MM.1S (cell line): ENCODE results near the gene TBC1D20.

Experiments
- DNase-seq: peaks from one replicate; pipeline ENCODE4 v3.0.0-alpha.2; 2015
- H2AFZ ChIP-seq: fragments of 300-600 bp; sonication (generic); 2 replicates; pipeline ENCODE4 v1.6.0; 2016; ENCODE audit warnings: antibody characterized with exemption, low read length
- H3F3A ChIP-seq: fragments of 300-600 bp; sonication (generic); 2 replicates; pipeline ENCODE4 v1.6.1; 2016; ENCODE audit warnings: mild to moderate bottlenecking, antibody characterized with exemption, low read length, moderate library complexity, mixed read lengths; ENCODE audit not compliant: insufficient read depth
- H3K27ac ChIP-seq: fragments of 300-600 bp; sonication (generic); 2 replicates; pipeline ENCODE4 v1.5.1; 2016; ENCODE audit warnings: mild to moderate bottlenecking, low read length
- H3K27me3 ChIP-seq: fragments of 300-600 bp; sonication (generic); replicated peaks from 2 replicates; pipeline ENCODE4 v1.6.0; 2016; ENCODE audit warnings: low read length; ENCODE audit not compliant: insufficient read depth
- H3K36me3 ChIP-seq: fragments of 300-600 bp; sonication (generic); replicated peaks from 2 replicates; pipeline ENCODE4 v1.6.1; 2016; ENCODE audit warnings: mild to moderate bottlenecking, low read length, mixed read lengths; ENCODE audit not compliant: insufficient read depth
- H3K4me1 ChIP-seq: fragments of 300-600 bp; sonication (generic); 2 replicates; pipeline ENCODE4 v1.6.1; 2016; ENCODE audit warnings: low read length, mixed read lengths
- H3K4me2 ChIP-seq: fragments of 300-600 bp; sonication (generic); 2 replicates; pipeline ENCODE4 v1.6.0; 2016; ENCODE audit warnings: low read depth, low read length
- H3K4me3 ChIP-seq: fragments of 300-600 bp; sonication (generic); 2 replicates; pipeline ENCODE4 v1.5.1; 2016; ENCODE audit warnings: low read length, mixed read lengths
- H3K79me2 ChIP-seq: fragments of 300-600 bp; sonication (generic); 2 replicates; pipeline ENCODE4 v1.6.1; 2016; ENCODE audit warnings: mixed run types, low read length, mixed read lengths
- H3K9ac ChIP-seq: fragments of 300-600 bp; sonication (generic); 2 replicates; pipeline ENCODE4 v1.6.1; 2016; ENCODE audit warnings: low read length, mixed read lengths
- H3K9me2 ChIP-seq: fragments of 300-600 bp; sonication (generic); replicated peaks from 2 replicates; pipeline ENCODE4 v1.6.1; 2016; ENCODE audit warnings: mild to moderate bottlenecking, low read length, mixed read lengths; ENCODE audit not compliant: insufficient read depth
- H3K9me3 ChIP-seq: fragments of 300-600 bp; sonication (generic); replicated peaks from 2 replicates; pipeline ENCODE4 v1.6.1; 2016; ENCODE audit warnings: mild to moderate bottlenecking, low read length, mixed read lengths; ENCODE audit not compliant: insufficient read depth
- H4K20me1 ChIP-seq: fragments of 300-600 bp; sonication (generic); 2 replicates; pipeline ENCODE4 v1.6.1; 2016; ENCODE audit warnings: mild to moderate bottlenecking, low read length, moderate library complexity, mixed read lengths; ENCODE audit not compliant: insufficient read depth
- CTCF ChIP-seq: fragments of 300-600 bp; sonication (generic); IDR thresholded peaks from 2 replicates; pipeline ENCODE4 v1.5.1; 2016; ENCODE audit warnings: antibody characterized with exemption, low read length, mixed read lengths
- EZH2 ChIP-seq: fragments of 300-600 bp; sonication (generic); optimal IDR thresholded peaks from 2 replicates; pipeline ENCODE3; 2017; ENCODE audit warnings: low read depth, mild to moderate bottlenecking, antibody characterized with exemption, low read length, mixed read lengths
- EZH2phosphoT487 ChIP-seq: fragments of 300-600 bp; sonication (generic); IDR thresholded peaks from 2 replicates; pipeline ENCODE4 v1.6.1; 2018; ENCODE audit warnings: antibody characterized with exemption, low read length

The TBC1D20 gene

DNA sequence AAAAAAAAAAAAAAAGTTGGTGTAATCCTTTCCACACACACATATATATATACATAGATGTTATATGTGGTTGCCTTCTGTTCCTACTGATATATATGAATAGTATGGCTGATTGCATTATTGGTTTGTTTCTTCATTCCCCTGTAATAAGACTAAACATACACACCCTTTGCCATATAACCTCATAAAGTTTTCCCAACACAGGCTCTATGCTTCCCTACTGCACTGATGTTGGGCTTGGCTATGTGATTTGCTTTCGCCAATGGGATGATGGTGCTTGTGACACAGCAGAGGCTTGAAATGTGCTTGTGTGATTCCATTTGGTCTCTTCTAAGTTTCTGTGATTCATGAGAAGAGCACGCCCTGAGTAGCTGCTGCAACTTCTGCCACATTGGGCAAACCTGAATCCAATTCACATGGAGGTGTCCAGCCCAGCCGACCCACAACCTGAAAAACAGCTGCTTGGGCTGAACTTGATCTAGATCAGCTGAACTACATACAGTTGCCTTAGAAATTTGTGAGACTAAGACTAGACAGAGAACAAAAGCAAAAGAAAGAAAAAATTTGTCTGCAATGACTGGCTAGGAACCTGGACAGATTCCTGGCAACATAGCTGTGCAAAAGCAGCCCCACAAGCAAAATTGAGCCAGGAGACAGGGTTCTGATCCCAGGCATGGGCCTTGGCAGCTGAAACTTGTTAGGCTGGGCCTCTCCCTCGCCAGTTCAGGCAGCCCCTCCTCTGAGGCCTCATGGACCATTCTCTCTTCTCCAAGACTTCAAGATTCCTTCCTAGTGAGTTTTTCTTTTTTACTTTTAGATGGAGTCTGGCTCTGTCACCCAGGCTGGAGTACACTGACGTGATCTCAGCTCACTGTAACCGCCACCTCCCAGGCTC lies 13.4 kb upstream of the TBC1D20 start:
- Histone ChIP-seq H3K27me3 (no peaks in the 10 kb centered on the region), H3K36me3 (0 out of 2 replicates have a peak, but pooled peaks cover 2% of the 10 kb centered on the region), H3K9me2 (no peaks in the 10 kb centered on the region), H3F3A (0 out of 2 replicates have a peak, but pooled peaks cover 10% of the 10 kb centered on the region), H3K79me2 (no peaks in the 10 kb centered on the region), H3K4me3 (no peak overlapping the region), H3K9me3 (no peaks in the 10 kb centered on the region), H2AFZ (no peak overlapping the region), H3K27ac (no peak overlapping the region), H3K9ac (no peak overlapping the region), H3K4me1 (no peaks in the 10 kb centered on the region), H3K4me2 (no peak overlapping the region), H4K20me1 (0 out of 2 replicates have a peak, but pooled peaks cover 3% of the 10 kb centered on the region)
- no peak for DNase-seq
- TF ChIP-seq EZH2 = no peak
- TF ChIP-seq CTCF = no peak
- no peak for TF ChIP-seq EZH2phosphoT487

DNA sequence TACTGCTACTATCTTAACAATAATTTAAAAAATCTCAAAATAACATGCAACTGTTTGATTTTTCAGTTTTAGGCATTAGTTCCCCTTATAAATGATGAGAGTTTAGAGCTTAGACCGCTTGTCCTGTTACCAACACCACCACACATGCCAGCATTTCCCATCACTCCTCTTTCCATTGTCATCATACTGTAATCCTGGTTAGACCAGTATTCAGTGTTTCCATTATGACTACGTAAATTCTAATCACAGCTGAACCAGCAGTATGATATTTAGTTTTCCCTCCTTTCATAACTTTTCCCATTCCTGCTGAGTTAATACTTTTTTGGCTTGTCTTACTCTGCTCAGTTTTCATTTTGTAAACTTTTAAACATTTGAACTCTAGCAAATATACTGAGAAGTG lies 12.2 kb upstream of the TBC1D20 start:
- Histone ChIP-seq H3K9me2 (no peaks in the 10 kb centered on the region), H3K4me3 (no peak overlapping the region), H3K4me2 (no peak overlapping the region), H3F3A (0 out of 2 replicates have a peak, but pooled peaks cover 6% of the 10 kb centered on the region), H3K9ac (no peak overlapping the region), H3K4me1 (no peaks in the 10 kb centered on the region), H3K27ac (no peak overlapping the region), H2AFZ (no peak overlapping the region), H3K79me2 (no peaks in the 10 kb centered on the region), H3K9me3 (no peaks in the 10 kb centered on the region), H3K36me3 (0 out of 2 replicates have a peak, but pooled peaks cover 2% of the 10 kb centered on the region), H3K27me3 (no peaks in the 10 kb centered on the region), H4K20me1 (0 out of 2 replicates have a peak, but pooled peaks cover 3% of the 10 kb centered on the region)
- no peak for DNase-seq
- TF ChIP-seq EZH2phosphoT487 = no peak

DNA sequence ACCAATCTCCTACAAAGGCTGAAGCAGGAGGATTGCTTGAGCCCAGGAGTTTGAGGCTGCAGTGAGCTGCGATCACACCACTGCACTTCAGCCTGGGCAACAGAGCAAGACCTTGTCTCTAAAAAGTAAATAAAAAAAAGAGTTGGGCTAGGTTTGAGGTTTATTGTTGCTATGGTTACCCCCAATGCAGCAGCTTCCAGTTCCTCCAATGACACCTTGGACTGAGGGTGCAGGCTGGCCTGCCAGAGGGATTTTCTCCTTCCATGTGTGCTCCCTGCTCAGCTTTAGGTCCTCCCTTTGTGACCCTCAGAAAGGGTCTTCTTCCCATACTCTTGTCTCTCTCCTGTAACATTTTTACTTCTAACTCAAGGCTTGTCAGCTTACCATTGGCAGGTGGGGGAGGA lies 10.6 kb upstream of the TBC1D20 start:
- no peaks in the 10 kb centered on the region for H3K27me3 ChIP-seq
- no peak overlapping the region for H3K4me2 ChIP-seq
- no peak overlapping the region for H2AFZ ChIP-seq
- H3K9me2 ChIP-seq = no peaks in the 10 kb centered on the region
- H3K27ac ChIP-seq = no peak overlapping the region
- DNase-seq = no peak
- no peaks in the 10 kb centered on the region for H3K79me2 ChIP-seq
- no peaks in the 10 kb centered on the region for H3K36me3 ChIP-seq
- no peaks in the 10 kb centered on the region for H3K9me3 ChIP-seq
- H3F3A ChIP-seq = no peaks in the 10 kb centered on the region
- H4K20me1 ChIP-seq = no peaks in the 10 kb centered on the region
- H3K4me3 ChIP-seq = no peak overlapping the region
- no peak for TF ChIP-seq EZH2
- TF ChIP-seq EZH2phosphoT487 = no peak
- TF ChIP-seq CTCF = no peak
- H3K9ac ChIP-seq = no peak overlapping the region
- H3K4me1 ChIP-seq = no peaks in the 10 kb centered on the region

DNA sequence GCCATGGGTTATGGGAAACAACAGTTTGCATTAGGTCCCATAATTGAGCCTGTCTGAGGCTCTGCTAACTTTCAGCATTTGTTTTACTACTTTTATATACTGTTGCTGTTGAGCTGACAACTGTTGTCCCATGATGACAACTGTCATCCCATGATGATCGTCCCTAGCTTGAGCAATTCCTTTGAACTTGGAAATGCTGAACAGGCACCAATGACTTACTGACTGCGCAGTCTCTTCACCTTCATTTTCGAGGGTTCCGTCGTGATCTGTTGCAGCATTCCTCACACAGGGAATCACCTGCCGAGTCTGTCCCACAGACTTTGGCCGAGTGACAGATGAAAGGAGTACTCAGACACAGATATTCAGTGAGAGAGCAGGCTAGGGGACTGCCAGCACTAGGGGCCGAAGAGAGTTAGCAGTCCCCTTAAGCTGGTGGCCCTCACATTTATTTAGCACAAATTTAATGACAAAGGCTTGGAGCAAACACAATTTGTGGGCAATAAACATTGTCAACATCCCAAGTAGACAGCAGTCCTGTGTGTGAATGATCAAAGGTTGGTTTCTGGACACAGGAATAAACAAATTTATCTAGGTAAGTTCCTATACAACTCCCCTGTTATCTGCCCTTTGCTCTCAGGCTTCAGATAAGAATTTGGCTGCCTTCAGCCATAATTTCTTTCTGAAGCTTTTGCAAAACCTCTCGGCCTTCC lies 10.0 kb upstream of the TBC1D20 start:
- Histone ChIP-seq H3K4me3 (no peak overlapping the region), H3K9ac (no peak overlapping the region), H3K4me2 (no peak overlapping the region), H3F3A (no peaks in the 10 kb centered on the region), H3K79me2 (no peaks in the 10 kb centered on the region), H3K36me3 (no peaks in the 10 kb centered on the region), H4K20me1 (no peaks in the 10 kb centered on the region), H2AFZ (no peak overlapping the region), H3K27ac (no peak overlapping the region), H3K9me2 (no peaks in the 10 kb centered on the region), H3K27me3 (no peaks in the 10 kb centered on the region), H3K9me3 (no peaks in the 10 kb centered on the region), H3K4me1 (no peaks in the 10 kb centered on the region)
- TF ChIP-seq EZH2 (no peak), EZH2phosphoT487 (no peak), CTCF (no peak)
- DNase-seq = no peak
